ENCODE data around the gene CPED1. TPM values are rescaled to one million over a fixed set of nuclear protein-coding genes. Genes with fewer than 3 reads are reported as not detected.
"Not testable (repeated sequence)": the region's sequence is repeated elsewhere in the genome, so short reads cannot be mapped to it uniquely, and the experiment has no call there.

The CPED1 gene
- polyA plus RNA-seq, 4 donors, result 33.4 to 50.9 (median 36.8) TPM

GRCh38 chr7:120994512-120995410 lies 6.2 kb downstream of the CPED1 start:
- no peak for DNase-seq (ENCODE audit: low read depth in 4 of 4, low spot score in 3 of 4)

DNA sequence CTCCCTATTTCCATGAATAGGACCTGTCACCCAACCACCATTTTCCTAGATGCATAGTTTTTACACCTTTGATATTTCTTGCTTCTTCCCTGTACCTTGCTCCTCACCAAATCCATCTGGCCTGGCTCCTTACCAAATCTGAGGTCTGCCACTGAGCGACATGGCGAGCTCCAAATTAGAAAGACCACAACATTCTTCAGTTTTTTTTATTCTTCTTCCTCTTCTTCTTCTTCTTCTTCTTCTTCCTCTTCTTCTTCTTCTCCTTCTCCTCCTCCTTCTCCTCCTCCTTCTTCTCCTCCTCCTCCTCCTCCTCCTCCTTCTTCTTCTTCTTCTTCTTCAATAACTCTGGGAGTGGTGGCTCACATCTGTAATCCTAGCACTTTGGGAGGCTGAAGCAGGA lies 7.1 kb downstream of the CPED1 start:
- no peak for DNase-seq (ENCODE audit: low read depth in 4 of 4, low spot score in 3 of 4)

DNA sequence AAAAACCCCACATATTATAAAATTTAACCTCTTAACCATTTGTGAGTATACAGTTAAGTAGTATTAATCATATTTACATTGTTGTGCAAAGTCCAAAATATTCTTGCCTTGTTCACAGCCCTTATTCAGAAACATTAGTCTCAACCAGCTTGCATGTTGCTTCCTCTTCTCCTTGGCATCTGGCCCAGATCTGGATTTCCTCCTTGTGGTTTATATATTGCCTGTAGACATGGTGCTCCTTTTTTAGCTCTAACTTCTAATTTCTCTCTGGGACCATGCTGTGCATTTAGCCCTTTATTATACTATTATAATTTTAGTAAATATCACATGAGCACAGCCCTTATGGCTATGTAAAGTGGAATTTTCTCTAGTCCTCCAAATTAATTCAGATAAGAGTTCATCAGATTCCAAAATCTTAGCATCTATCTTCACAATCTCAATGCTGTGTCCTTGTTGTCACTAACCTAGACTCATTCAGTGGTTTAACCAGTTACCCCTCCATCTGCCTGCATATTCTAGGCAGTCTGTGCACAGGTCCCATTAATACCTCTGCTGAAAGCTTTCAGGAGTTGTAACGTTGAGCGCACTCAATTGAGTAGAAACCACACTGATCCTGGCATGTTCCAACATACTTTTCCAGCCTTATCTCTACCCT lies 7.9 kb downstream of the CPED1 start:
- peak in 1 of 4 donors; percentile 66 for DNase-seq (ENCODE audit: low read depth in 4 of 4, low spot score in 3 of 4)

DNA sequence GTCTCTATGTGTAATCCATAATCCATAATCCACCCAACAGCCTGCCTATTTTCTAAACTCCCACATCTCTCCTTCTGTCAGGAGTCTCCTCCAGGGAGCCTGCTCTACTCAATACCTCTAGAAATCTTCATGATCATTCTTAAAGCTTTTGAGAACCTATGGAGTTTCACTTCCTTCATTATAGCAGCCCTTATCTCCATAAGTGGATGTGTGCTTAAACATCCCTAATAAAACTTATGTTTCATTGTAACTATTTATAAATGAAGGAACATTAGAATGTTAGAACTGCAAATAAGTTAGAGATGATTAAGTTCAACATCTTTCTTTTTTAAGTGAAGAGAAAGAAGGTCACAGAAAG lies 8.5 kb downstream of the CPED1 start:
- no peak for DNase-seq (ENCODE audit: low read depth in 4 of 4, low spot score in 3 of 4)

DNA sequence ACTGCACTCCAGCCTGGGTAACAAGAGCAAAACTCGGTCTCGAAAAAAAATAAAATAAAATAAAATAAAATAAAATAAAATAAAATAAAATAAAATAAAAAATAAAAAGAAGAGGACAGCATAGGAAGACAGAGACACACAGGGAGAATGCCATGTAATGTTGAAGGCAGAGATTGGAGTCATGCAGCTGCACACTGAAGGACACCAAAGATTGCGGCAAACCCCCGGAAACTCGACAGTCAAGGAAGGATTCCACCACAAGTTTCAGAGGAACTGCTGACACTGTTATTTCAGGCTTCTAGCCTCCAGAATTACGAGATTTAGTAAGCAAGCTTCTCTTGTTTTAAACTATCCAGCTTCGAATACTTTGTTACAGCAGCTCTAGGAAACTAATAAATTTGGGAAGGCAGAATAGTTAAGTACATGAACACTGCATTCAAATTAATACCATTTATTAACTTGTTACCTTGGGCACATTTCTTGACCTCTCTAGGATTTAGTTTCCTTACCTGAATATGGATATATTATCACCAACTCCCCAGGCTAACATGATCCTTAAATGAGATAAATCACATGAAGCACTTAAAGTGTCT lies 9.5 kb downstream of the CPED1 start:
- no peak for DNase-seq (ENCODE audit: low read depth in 4 of 4, low spot score in 3 of 4)

DNA sequence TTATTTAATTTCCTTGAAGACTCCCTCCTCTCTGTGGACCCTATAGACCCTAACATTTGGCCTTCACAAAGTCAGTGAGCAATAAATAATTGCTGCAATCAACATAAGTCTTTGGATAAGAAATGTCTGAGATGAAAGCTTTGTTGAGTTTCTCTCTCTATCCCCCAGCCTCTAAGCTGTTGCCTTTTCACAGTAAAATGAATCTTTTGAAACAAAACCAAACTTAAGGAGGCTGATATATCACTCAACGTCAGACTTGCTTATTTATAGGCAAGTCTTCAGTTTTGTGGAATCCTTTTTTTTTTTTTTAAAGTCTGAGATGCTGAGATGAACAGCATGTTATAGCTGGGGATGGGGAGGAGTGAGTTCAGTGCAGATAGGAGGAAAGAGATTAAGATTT lies 10.0 kb downstream of the CPED1 start:
- no peak for DNase-seq (ENCODE audit: low read depth in 4 of 4, low spot score in 3 of 4)

DNA sequence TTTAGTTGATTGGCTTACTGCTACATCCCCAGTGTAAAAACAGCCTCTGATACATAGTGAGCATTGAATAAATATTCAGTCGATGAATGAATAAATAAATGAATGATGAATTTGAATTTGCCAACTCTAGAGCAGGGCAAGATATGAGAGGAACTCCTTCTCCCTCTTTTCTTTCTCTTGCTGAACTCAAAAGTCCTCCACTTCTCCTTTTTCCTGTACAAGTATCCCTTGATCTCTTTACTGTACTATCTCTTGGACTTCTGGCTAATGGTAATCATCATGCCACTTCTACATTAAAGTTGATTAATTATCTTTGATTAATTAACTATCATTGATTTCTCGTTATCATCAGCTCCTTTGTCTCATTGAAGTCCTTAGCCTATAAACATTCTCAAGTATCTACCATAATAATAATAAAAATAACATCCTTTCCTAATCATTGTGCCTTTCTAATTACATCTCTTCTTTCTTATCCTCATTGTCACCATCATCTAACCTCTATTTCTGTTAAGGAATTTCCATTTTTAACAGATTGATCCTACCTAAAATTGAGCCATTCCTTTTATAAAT lies 10.6 kb downstream of the CPED1 start:
- no peak for DNase-seq (ENCODE audit: low read depth in 4 of 4, low spot score in 3 of 4)

- DNase-seq (ENCODE audit: low read depth in 4 of 4, low spot score in 3 of 4), result no peak
Measured at GRCh38 chr7:121000081-121000983, 11.8 kb downstream of the CPED1 start.

- DNase-seq (ENCODE audit: low read depth in 4 of 4, low spot score in 3 of 4), result no peak
Measured at GRCh38 chr7:121001234-121001906, 12.9 kb downstream of the CPED1 start.

GRCh38 chr7:121002048-121002756 lies 13.7 kb downstream of the CPED1 start:
- no peak for DNase-seq (ENCODE audit: low read depth in 4 of 4, low spot score in 3 of 4)

GRCh38 chr7:121002757-121003200 lies 14.3 kb downstream of the CPED1 start:
- DNase-seq (ENCODE audit: low read depth in 4 of 4, low spot score in 3 of 4), result no peak

DNA sequence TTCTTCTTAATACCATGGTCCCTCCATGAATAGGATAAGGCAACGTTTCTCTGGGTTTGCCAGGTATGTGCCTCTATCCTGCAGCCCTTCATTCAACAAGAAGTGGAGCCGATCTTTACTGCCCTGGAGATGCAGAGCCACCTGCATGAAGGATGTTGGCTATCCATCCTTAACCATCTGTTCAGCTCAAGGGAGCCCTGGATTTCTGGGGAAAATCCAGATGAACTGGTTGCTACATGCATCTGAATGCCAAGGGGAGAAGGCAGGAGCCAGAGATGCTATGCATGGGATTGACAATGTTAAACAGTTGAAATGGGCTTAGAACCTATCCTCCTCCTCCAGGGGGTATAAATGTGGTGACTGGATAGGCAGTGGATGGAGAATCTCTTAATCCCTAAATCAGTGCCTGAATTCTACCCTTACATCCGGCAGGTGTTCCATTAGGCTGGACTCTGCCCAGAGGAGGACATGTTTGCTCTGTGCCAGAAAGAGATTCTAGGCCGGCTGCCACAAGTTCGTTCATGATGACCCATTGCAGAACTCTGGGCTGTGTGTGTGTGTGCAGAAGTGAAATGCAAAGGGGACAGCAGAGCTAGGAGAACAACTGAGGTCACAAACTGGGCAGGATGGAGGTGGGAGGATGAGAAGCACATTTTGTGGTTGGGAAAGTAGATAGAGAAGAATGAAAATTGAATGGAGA lies 15.6 kb downstream of the CPED1 start:
- no peak for DNase-seq (ENCODE audit: low read depth in 4 of 4, low spot score in 3 of 4)

DNA sequence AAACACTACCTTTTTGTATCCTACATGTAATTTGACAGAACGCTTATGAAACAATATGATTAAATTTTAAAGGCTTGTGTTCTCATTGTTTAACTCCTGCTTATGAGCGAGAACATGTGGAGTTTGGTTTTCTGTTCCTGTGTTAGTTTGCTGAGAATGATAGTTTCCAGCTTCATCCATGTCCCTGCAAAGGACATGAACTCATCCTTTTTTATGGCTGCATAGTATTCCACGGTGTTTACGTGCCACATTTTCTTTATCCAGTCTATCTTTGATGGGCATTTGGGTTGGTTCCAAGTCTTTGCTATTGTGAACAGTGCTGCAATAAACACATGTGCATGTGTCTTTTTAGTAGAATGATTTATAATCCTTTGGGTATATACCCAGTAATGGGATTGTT lies 16.5 kb downstream of the CPED1 start:
- not testable (repeated sequence) for DNase-seq (ENCODE audit: low read depth in 4 of 4, low spot score in 3 of 4)

- no peak for DNase-seq (ENCODE audit: low read depth in 4 of 4, low spot score in 3 of 4)
Measured at GRCh38 chr7:121005996-121006584, 17.6 kb downstream of the CPED1 start.

GRCh38 chr7:121006711-121007315 lies 18.3 kb downstream of the CPED1 start:
- no peak for DNase-seq (ENCODE audit: low read depth in 4 of 4, low spot score in 3 of 4)

GRCh38 chr7:121008816-121009215 lies 20.3 kb downstream of the CPED1 start:
- DNase-seq (ENCODE audit: low read depth in 4 of 4, low spot score in 3 of 4), result no peak

DNA sequence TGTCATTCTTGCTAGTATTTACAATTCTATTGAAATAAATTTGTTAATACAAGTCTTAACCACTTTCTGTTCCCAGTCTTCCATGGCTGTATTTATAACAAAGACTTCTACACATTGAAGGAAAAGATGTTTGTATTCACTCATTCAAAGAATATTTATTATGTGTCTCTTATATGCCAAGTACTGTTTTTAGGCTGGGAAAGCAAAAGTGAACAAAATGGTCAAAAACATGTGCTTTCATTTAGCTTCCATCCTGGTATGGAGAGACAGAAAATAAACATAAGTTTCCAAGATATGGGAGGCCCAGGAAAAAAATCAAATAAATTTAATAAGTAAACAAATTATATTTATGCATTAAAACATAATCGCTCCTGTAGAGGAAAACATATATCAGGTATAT lies 22.9 kb downstream of the CPED1 start:
- DNase-seq (ENCODE audit: low read depth in 4 of 4, low spot score in 3 of 4), result no peak

Measured in left renal pelvis (tissue), 4 donors.